Right lobe of liver (tissue), 6 donors: ENCODE results near the gene FGFR2. TPM values are rescaled to one million over a fixed set of nuclear protein-coding genes. Genes with fewer than 3 reads are reported as not detected.

ENCODE experiments used
- ATAC-seq, 4 donors: fragments of 200-7000 bp; cut with Tn5 transposase; one replicate each; pipeline ENCODE4 v1.9.1; 2020; ENCODE audit warnings: mild to moderate bottlenecking in 4 of 4, moderate library complexity in 4 of 4
- DNase-seq, 3 donors: peaks; one replicate each; pipeline ENCODE4 v3.0.0-alpha.2; 2020
- H3K27ac ChIP-seq, 3 donors: fragments of 200-600 bp; one replicate each; pipeline ENCODE4 v1.8.0; 2022
- H3K27me3 ChIP-seq, 2 donors: fragments of 200-600 bp; one replicate each; pipeline ENCODE4 v1.8.0; 2022
- H3K36me3 ChIP-seq, 4 donors: fragments of 200-600 bp; sonication (generic) in 1 of 4; one replicate each; pipeline versions ENCODE4 v1.5.1 to v1.8.0; 2017 to 2022; ENCODE audit warnings: control low read depth in 1 of 4
- H3K4me1 ChIP-seq, 4 donors: fragments of 200-600 bp; sonication (generic) in 1 of 4; one replicate each; pipeline versions ENCODE4 v1.5.1 to v1.8.0; 2017 to 2022; ENCODE audit warnings: control low read depth in 1 of 4
- H3K4me3 ChIP-seq, 3 donors: fragments of 200-600 bp; one replicate each; pipeline ENCODE4 v1.8.0; 2022
- H3K9me3 ChIP-seq, 4 donors: fragments of 200-600 bp; sonication (generic) in 1 of 4; one replicate each; pipeline versions ENCODE4 v1.5.1 to v1.8.0; 2017 to 2022; ENCODE audit warnings: control low read depth in 1 of 4
- CTCF ChIP-seq, 4 donors: fragments of 200-600 bp in 3 of 4; fragments of 450-650 bp in 1 of 4; IDR thresholded peaks; one replicate each; pipeline versions ENCODE4 v1.5.1 to v1.8.0; 2016 to 2022; ENCODE audit warnings: antibody characterized with exemption in 4 of 4, mild to moderate bottlenecking in 2 of 4
- POLR2A ChIP-seq: fragments of 450-650 bp; IDR thresholded peaks from one replicate; pipeline ENCODE4 v1.6.1; 2017; ENCODE audit warnings: antibody characterized with exemption, mild to moderate bottlenecking
- WGBS: methylation state at CpG from one replicate; pipeline ENCODE4 v1.1.6; 2018; ENCODE audit warnings: low coverage, low lambda C conversion rate; ENCODE audit not compliant: insufficient coverage; ENCODE audit errors: missing lambda C conversion rate; 5-methylcytosine and 5-hydroxymethylcytosine counted together
- intact Hi-C, 2 donors: fragments of 100-400 bp; cut with DNase I; formaldehyde crosslinking; loops; one replicate each; pipeline versions ENCODE4 v1.11.2 to v1.14.1; 2022
- total RNA-seq, 6 experiments: library from RNA; depleted of rRNA in 2 of 6; stranded (reverse); fragments of >200 nt in 2 of 6; fragmentation: NEBNext Ultra II Directional in 3 of 6; extraction: Animal tissue kit (Norgen Biotek cat#: 25700) in 3 of 6; gene quantifications; one replicate each; pipeline versions ENCODE4 v1.1.0 to v1.2.4, GENCODE V29; 2016 to 2023
- donor health status: DM: no; HTN: yes; CAD: no.
- donor health status: DM: no; HTN: no; CAD: no.
- donor health status: DM: no; HTN: no; CAD: no.
- donor health status: DM: no; HTN: yes; CAD: no.
- donor health status: DM: no; HTN: yes; CAD: no.

FGFR2 gene
- total RNA-seq, 6 experiments from 2014 or later = 14.4 to 33.7 (median 23.0) TPM

GRCh38 chr10:121468726-121469125 is 129.5 kb downstream of the FGFR2 start:
- ATAC-seq = no peak
- Histone ChIP-seq H3K27me3 (no peaks in the 10 kb centered on the region), H3K27ac (no peak overlapping the region), H3K4me1 (no peaks in the 10 kb centered on the region), H3K9me3 (no peaks in the 10 kb centered on the region), H3K36me3 (no peaks in the 10 kb centered on the region), H3K4me3 (no peak overlapping the region)
- no peak for TF ChIP-seq CTCF (IDR thresholded peaks at IDR 0.05)
- TF ChIP-seq POLR2A = no peak
- intact Hi-C loops = no loop called here
- WGBS = 61% methylated on average over 3 of the region's 8 CpGs
- no peak for DNase-seq

- intact Hi-C loops = no loop called here
- Histone ChIP-seq H3K27ac (no peak overlapping the region), H3K4me3 (no peak overlapping the region), H3K27me3 (no peaks in the 10 kb centered on the region), H3K36me3 (no peaks in the 10 kb centered on the region), H3K4me1 (no peaks in the 10 kb centered on the region), H3K9me3 (no peaks in the 10 kb centered on the region)
- TF ChIP-seq POLR2A (no peak), CTCF (IDR thresholded peaks at IDR 0.05) (no peak)
- no peak for ATAC-seq
- no peak for DNase-seq
- WGBS = 57% methylated on average over 3 of the region's 4 CpGs
These were observed 131.8 kb downstream of the FGFR2 start for GRCh38 chr10:121466424-121466823.

- no peaks in the 10 kb centered on the region for H3K9me3 ChIP-seq
- H3K27ac ChIP-seq = no peak overlapping the region
- no peaks in the 10 kb centered on the region for H3K36me3 ChIP-seq
- intact Hi-C loops = no loop called here
- ATAC-seq (no peak), DNase-seq (no peak)
- 63% methylated on average over 3 of the region's 14 CpGs for WGBS
- no peaks in the 10 kb centered on the region for H3K27me3 ChIP-seq
- H3K4me3 ChIP-seq = no peak overlapping the region
- TF ChIP-seq POLR2A (no peak), CTCF (IDR thresholded peaks at IDR 0.05) (no peak)
- H3K4me1 ChIP-seq = no peaks in the 10 kb centered on the region
These were observed 133.0 kb downstream of the FGFR2 start for GRCh38 chr10:121465215-121465614.

GRCh38 chr10:121464517-121464916 is 133.7 kb downstream of the FGFR2 start:
- 83% methylated on average over 1 of the region's 2 CpGs for WGBS
- H3K4me3 ChIP-seq = no peak overlapping the region
- H3K9me3 ChIP-seq = no peaks in the 10 kb centered on the region
- no peak overlapping the region for H3K27ac ChIP-seq
- no peaks in the 10 kb centered on the region for H3K4me1 ChIP-seq
- H3K36me3 ChIP-seq = no peaks in the 10 kb centered on the region
- intact Hi-C loops = no loop called here
- DNase-seq (no peak), ATAC-seq (no peak)
- TF ChIP-seq CTCF (IDR thresholded peaks at IDR 0.05) (no peak), POLR2A (no peak)
- H3K27me3 ChIP-seq = no peaks in the 10 kb centered on the region

GRCh38 chr10:121462955-121463354 is 135.3 kb downstream of the FGFR2 start:
- no peaks in the 10 kb centered on the region for H3K36me3 ChIP-seq
- intact Hi-C loops = no loop called here
- H3K4me3 ChIP-seq = no peak overlapping the region
- no peak for DNase-seq
- no peak overlapping the region for H3K27ac ChIP-seq
- TF ChIP-seq POLR2A = no peak
- no peak for TF ChIP-seq CTCF (IDR thresholded peaks at IDR 0.05)
- 68% methylated on average over 2 of the region's 2 CpGs for WGBS
- no peak for ATAC-seq
- H3K4me1 ChIP-seq = no peaks in the 10 kb centered on the region
- H3K27me3 ChIP-seq = no peaks in the 10 kb centered on the region
- H3K9me3 ChIP-seq = no peaks in the 10 kb centered on the region
